GM18517 (cell line): ENCODE data around the gene GPR62.

Experiments
- ATAC-seq: cut with Tn5 transposase; IDR thresholded peaks from one replicate; pipeline ENCODE4 v1.9.1; 2021; ENCODE audit warnings: mild to moderate bottlenecking, moderate library complexity; ENCODE audit not compliant: unreplicated experiment

The GPR62 gene

GRCh38 chr3:51968883-51969678 lies 13.9 kb downstream of the GPR62 start:
- ATAC-seq: no peak

GRCh38 chr3:51969841-51970240 lies 14.7 kb downstream of the GPR62 start:
- no peak for ATAC-seq

GRCh38 chr3:51970606-51971300 lies 15.6 kb downstream of the GPR62 start:
- no peak for ATAC-seq

DNA sequence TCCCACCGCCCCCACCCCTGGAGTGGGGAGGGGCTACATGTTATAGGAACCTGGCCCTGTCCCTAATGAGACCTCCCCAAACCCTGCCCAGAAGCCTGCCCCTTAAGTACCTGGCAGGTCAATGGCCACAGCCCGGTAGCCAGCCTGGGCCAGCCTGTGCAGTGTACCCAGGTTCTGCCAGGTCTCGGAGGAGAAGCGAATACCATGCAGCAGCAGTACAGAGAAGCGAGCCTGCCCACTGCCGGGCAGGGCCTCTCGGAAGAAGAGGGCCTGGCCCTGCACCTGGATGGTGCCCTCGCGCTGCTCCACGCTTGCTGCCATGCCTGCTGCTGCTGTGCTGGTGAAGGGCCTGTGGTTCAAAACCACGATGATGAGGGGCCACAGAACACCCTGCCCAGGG lies 16.2 kb downstream of the GPR62 start:
- ATAC-seq: no peak

DNA sequence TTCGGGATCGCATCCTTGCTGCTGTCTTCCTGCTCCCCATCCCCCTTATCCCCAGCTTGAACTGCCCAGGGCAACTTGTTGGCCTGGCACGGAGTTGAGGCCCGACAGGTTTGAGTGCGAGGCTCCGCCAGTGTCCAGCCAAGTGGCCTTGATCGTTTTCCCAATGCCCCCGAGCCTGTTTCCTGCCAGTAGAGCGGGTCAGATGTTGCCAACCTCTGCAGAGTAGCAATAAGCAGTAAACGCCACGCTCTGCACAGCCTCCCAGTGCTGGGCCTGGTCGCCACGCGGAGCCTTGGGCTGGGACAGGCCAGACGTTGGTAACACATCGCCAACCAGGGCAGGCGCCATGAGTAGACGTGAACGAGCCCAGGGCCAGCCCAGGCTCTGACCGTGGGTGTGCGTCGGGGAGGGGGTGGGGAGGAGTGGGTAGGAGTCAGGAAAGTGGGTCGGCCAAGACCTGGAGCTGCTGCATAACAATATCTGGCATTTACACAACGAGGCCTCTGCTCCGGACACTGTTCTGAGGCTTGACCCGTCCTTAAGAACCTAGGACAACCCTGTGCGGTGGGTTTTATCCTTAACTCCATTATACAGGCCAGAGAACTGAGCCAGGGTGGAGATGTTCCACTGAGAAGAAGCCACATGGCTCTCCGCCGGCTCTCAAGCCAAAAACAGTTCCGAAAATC lies 19.2 kb downstream of the GPR62 start:
- ATAC-seq: peak; percentile 9

DNA sequence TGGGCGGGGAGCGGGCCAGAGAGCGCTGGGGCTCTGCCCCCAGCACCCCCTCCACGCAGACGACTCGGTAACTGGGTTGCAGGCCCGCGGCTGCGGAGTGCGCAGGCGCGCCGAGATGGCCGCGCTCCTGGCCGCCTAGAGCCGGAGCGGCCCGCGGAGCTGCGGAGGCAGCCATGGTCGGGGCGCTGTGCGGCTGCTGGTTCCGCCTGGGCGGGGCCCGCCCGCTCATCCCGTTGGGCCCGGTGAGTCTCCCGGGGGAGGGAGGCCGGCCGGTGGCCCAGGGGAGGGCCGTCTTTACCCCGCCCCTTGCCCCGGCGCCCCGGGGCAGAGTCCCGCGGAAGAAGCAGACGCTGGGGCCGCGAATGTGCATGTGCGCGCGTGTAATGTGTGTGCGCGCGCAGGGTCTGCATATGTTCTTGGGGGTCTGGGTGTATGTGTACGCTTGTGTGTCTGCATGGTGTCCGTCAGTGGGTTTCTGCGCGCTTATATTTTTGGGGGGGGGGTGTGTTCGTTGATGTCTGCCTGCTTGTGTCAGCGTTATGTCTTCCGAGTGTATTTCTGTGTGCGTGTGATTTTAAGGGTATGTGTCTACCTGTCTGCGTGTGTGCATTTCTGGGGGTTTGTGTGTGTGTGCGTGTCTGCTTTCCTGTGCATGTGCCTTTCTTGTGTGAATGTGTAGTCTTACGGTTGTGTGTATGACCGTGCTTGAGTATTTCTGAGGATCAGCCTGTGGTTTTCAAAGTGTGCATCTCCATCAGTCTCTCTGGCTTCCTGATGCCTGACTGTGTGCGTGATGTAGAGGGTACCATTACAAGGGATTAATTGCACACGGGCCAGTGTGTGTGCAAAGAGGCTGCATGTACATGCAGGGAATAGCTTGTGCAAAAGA lies 20.0 kb downstream of the GPR62 start, which contains the start of gene ABHD14A:
ABHD14A (plus strand) TSS at position 102 of the 889 bp plus-strand sequence; CDS start at position 174, 72 bp downstream.
- ATAC-seq: peak; percentile 52

DNA sequence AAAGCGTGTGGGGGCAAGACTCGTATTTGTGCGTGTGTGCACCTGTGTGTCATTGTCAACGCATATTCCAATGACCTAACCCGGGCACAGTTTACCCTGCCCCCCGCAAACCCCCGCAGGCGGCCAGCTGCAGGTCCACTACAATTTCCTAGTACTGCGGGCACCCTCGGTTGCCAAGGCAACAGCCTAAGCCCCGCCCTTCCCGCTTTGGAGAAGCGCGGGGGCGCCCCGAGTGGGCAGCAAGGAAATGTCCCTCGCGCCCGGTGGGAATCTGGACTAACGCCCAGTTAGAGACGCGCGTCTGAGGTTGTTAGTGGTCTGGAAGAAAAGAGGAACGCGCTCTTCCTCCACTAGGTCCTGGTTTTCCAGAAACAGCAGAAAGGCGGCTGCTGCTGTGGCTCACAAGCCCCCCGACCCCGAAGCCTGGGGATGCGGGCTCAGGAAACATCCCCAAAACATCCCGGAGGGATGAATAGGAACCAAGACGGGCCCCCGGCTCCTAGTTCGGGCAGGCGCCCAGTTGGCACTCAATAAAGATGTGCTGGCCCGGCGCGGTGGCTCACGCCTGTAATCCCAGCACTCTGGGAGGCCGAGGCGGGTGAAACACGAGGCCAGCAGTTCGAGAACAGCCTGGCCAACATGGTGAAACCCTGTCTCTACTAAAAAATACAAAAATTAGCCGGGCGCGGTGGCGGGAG lies 20.8 kb downstream of the GPR62 start:
- no peak for ATAC-seq

- no peak for ATAC-seq
Measured at GRCh38 chr3:51977446-51978142, 22.4 kb downstream of the GPR62 start.

DNA sequence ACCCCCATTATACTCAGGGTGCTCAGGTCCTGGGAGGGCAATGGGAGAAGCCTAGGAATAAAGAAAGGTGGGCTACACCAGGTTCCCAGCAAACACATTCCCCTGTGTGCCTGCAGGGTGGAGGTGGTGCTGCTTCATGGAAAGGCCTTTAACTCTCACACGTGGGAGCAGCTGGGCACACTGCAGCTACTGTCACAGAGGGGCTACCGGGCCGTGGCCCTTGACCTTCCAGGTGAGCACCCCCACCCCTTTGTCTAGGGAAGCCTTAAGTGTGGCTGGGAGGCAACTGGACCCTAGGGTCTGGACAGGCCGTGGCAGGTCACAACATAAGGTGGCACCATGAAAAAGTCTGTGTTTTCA lies 22.9 kb downstream of the GPR62 start:
- no peak for ATAC-seq

- ATAC-seq: no peak
Measured at GRCh38 chr3:51980253-51980652, 25.1 kb downstream of the GPR62 start.

DNA sequence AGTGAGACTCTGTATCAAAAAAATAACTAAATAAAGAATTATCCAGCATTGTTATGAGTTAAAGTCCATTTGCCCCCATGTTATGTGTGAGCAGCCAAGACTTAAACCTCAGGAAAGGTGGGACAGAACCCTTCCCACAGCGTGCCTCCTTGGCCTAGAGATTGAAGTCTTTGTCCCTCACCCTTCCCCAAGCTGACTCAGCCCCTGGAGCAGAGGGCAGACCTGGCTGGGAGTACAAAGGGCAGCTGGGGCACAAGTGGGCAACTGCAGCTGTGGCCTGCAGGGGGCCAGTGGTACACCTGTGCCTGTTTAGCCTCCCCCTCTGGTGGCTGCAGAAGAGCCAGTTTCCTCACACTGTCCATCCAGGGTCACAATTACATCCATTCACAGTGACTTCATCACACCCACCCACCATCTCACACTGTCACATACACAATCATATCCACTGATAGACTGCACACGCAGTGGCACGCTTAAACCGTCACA lies 27.2 kb downstream of the GPR62 start:
- ATAC-seq: peak; percentile 48

- ATAC-seq: peak; percentile 62
Measured at GRCh38 chr3:51982838-51983577, 27.8 kb downstream of the GPR62 start, which contains the start of gene ACY1. ACY1 (plus strand) TSS chr3:51983535; CDS start chr3:51984065, 530 bp downstream.

DNA sequence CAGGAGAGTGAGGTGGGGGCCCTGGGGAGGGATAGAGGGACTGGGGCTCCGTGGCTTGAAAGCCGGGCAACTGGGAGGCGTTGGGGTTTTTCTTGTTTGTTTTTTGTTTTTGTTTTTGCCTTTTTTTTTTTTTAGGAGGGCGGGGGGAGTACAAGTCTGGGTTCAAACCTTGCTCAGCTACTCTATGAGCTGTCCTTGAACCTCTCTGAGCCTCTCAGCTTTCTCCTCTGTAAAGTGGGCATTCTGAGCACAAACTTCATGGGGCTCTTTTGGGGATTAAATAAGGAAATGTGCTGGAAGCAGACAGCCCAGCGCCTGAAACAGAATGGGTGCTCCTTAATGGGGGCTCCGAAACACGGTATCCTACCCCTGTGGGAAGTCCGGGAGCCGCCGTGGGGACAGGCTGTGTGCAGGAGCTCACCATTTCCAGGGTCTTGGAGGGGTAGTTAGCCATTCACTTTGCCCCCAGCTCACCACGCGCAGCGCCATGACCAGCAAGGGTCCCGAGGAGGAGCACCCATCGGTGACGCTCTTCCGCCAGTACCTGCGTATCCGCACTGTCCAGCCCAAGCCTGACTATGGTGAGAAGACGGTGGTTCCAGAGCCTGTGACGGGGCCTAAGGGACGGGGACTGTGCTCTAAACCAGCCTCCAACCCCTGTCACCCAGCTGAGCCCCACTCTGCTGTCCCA lies 28.5 kb downstream of the GPR62 start:
- ATAC-seq: no peak

GRCh38 chr3:51984269-51984647 lies 29.1 kb downstream of the GPR62 start:
- ATAC-seq: no peak

DNA sequence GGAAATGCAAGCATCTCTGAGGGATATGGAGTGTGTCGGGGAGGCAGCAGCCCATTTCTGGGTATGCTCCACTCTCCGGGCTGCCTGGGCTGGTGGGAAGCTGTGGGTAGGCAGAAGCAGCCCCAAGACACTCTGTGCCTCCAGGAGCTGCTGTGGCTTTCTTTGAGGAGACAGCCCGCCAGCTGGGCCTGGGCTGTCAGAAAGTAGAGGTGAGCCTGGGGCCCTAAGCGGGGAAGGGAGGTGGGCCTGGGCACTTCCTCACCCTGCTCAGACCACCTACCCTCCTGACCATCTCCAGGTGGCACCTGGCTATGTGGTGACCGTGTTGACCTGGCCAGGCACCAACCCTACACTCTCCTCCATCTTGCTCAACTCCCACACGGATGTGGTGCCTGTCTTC lies 29.9 kb downstream of the GPR62 start:
- no peak for ATAC-seq

- ATAC-seq: no peak
Measured at GRCh38 chr3:51986010-51986947, 31.1 kb downstream of the GPR62 start.

DNA sequence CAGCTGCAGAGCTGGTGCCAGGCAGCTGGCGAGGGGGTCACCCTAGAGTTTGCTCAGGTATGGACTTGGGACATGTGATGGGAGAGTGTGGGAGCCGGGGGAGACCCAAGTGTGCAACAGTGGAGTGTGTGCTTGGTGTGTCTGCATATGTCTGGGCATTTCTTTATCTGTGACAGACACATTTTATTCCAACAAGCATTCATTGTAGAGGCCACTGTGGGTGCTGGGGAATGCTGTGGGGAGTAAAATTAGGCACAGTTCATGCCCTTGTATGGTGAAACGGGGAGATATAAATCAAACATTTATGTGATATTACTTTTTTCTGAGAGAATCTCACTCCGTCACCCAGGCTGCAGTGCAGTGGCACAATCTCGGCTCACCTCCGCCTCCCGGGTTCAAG lies 32.4 kb downstream of the GPR62 start:
- ATAC-seq: no peak
